ENCODE measurements around the gene CYP11A1. TPM values are rescaled to one million over a fixed set of nuclear protein-coding genes. Genes with fewer than 3 reads are reported as not detected.

CYP11A1 gene
- not detected for total RNA-seq

- Mint-ChIP-seq H3K4me1 (peaks cover 4% of the 10 kb centered on the region), H3K4me3 (peak within 1 kb of the TSS; percentile 46), H3K27me3 (peaks cover 61% of the 10 kb centered on the region), H3K9me3 (no peaks in the 10 kb centered on the region), H3K27ac (no peak within 1 kb of the TSS), H3K36me3 (no peaks in the 10 kb centered on the region)
- POLR2A ChIA-PET, result no interaction called here
- DNase-seq (no peak), ATAC-seq (ENCODE audit: low read depth) (no peak)
These were observed at the start of gene CYP11A1 for GRCh38 chr15:74367296-74367854. TSS of gene CYP11A1 (minus strand) at chr15:74367646. CDS start at chr15:74367585, 61 bp downstream.

DNA sequence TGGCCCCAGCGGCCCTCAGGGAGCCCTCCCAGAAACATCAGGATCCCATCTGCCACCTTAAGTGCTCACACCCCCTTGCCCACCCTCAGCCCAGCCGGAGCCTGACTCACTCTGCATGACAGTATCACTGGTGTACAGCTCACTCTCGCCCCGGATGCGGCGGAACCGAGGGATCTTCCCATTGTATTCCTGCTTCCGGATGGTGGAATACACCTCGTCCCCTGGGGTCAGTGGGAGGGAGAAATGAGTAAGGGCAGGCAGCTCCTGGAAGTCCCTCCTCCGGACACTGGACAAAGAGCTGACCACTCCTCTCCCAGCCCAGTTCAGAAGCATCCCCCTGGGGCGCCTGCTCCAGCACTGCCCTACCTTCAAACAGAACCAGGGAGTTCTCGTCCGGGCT, 49.8 kb upstream of the CYP11A1 start:
- H3K9me3 Mint-ChIP-seq, result no peaks in the 10 kb centered on the region
- H3K4me1 Mint-ChIP-seq, result peaks cover 43% of the 10 kb centered on the region
- DNase-seq (no peak), ATAC-seq (ENCODE audit: low read depth) (no peak)
- H3K4me3 Mint-ChIP-seq, result no peak overlapping the region
- no peaks in the 10 kb centered on the region for H3K27me3 Mint-ChIP-seq
- peak overlapping the region; percentile 71 for H3K27ac Mint-ChIP-seq
- H3K36me3 Mint-ChIP-seq, result peaks cover 15% of the 10 kb centered on the region
- POLR2A ChIA-PET, result no interaction called here

- DNase-seq (no peak), ATAC-seq (ENCODE audit: low read depth) (no peak)
- Mint-ChIP-seq H3K9me3 (no peaks in the 10 kb centered on the region), H3K4me1 (peaks cover 40% of the 10 kb centered on the region), H3K36me3 (peaks cover 17% of the 10 kb centered on the region), H3K4me3 (peak overlapping the region; percentile 11), H3K27me3 (no peaks in the 10 kb centered on the region), H3K27ac (peak overlapping the region; percentile 80)
- POLR2A ChIA-PET, result no interaction called here
These were observed 48.8 kb upstream of the CYP11A1 start for GRCh38 chr15:74415966-74416916.

- ATAC-seq (ENCODE audit: low read depth) (peak; percentile 78), DNase-seq (no peak)
- POLR2A ChIA-PET, result no interaction called here
- Mint-ChIP-seq H3K27ac (peak overlapping the region; percentile 80), H3K36me3 (peaks cover 21% of the 10 kb centered on the region), H3K4me3 (peak overlapping the region; percentile 44), H3K9me3 (no peaks in the 10 kb centered on the region), H3K4me1 (peaks cover 33% of the 10 kb centered on the region), H3K27me3 (no peaks in the 10 kb centered on the region)
These were observed 47.3 kb upstream of the CYP11A1 start for GRCh38 chr15:74414603-74415338.

GRCh38 chr15:74414081-74414580, 46.7 kb upstream of the CYP11A1 start:
- H3K4me1 Mint-ChIP-seq, result peaks cover 28% of the 10 kb centered on the region
- POLR2A ChIA-PET, result interaction anchor here (1.0 kb wide), 1 partner anchor 15 kb away, joined by 3 read pairs; no protein-coding TSS in a partner anchor
- peak overlapping the region; percentile 80 for H3K27ac Mint-ChIP-seq
- no peak overlapping the region for H3K4me3 Mint-ChIP-seq
- DNase-seq (no peak), ATAC-seq (ENCODE audit: low read depth) (no peak)
- H3K27me3 Mint-ChIP-seq, result no peaks in the 10 kb centered on the region
- H3K9me3 Mint-ChIP-seq, result no peaks in the 10 kb centered on the region
- H3K36me3 Mint-ChIP-seq, result peaks cover 21% of the 10 kb centered on the region

DNA sequence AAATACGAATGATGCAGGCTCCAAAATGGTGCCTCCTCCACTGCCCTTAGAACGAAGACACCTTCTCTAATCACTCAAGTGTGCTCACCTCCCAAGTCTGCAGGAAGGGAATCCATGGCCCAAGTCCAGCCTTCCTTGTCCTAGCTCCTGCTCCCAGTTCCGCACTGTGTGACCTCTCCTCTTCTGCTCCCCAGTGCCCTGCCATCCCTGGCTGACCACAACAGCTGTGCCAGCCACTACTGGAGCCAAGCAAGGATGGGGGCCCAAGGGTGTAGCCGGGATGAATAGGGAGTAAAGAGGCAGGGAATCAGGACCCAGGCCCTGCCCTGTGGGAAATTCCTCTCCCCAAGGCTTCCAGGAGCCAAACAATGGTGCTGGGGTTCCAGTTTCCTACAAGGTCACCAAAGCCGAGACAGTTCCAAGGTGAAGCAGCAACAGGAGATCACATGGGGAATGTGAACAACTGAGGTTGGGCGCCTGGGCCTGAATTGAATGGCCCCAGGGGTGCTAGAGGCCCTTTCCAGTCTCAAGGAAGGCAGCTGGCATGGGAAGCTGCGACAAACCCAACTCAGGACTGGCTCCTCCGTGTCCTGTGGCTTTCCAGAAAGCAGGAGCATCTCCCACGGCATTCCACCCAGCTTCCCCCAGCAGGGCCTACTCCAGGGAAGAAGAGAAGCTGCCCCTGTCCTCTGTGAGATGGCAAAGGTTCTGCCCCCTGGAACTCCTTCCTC, 46.1 kb upstream of the CYP11A1 start:
- POLR2A ChIA-PET, result interaction anchor here (1.0 kb wide), 1 partner anchor 16 kb away, joined by 3 read pairs; no protein-coding TSS in a partner anchor
- ATAC-seq (ENCODE audit: low read depth) (no peak), DNase-seq (no peak)
- peaks cover 25% of the 10 kb centered on the region for H3K4me1 Mint-ChIP-seq
- H3K36me3 Mint-ChIP-seq, result peaks cover 24% of the 10 kb centered on the region
- H3K27me3 Mint-ChIP-seq, result no peaks in the 10 kb centered on the region
- no peaks in the 10 kb centered on the region for H3K9me3 Mint-ChIP-seq
- peak overlapping the region; percentile 31 for H3K27ac Mint-ChIP-seq
- H3K4me3 Mint-ChIP-seq, result no peak overlapping the region

- H3K36me3 Mint-ChIP-seq, result peaks cover 26% of the 10 kb centered on the region
- H3K4me1 Mint-ChIP-seq, result peaks cover 29% of the 10 kb centered on the region
- POLR2A ChIA-PET, result interaction anchor here (1.4 to 1.6 kb wide), 2 partner anchors 11 to 22 kb away, joined by 3 to 5 read pairs; partner anchors contain the start of gene SEMA7A
- H3K27me3 Mint-ChIP-seq, result no peaks in the 10 kb centered on the region
- DNase-seq, result no peak
- no peak overlapping the region for H3K4me3 Mint-ChIP-seq
- no peaks in the 10 kb centered on the region for H3K9me3 Mint-ChIP-seq
- no peak overlapping the region for H3K27ac Mint-ChIP-seq
- no peak for ATAC-seq (ENCODE audit: low read depth)
These were observed 44.7 kb upstream of the CYP11A1 start for GRCh38 chr15:74412159-74412558.

DNA sequence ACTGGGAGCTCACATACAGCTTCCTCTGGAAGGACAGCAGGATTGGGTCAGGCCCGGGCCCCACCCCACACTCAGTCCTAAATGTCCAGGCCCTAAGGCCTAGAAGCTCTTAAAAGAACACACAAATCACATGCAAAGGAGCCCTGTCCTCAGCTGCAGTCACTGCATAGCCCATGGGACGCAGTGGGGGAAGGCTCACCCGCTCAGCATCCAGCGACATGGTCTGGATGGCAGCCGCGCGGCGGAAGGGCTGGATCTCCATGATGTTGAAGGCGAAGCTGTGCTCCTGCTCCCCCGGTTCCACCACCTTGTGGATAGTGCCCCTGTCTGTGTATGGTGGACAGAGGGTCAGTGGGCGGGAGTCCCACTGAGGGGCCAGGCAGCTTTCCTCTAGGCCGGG, 44.2 kb upstream of the CYP11A1 start:
- Mint-ChIP-seq H3K4me1 (peaks cover 29% of the 10 kb centered on the region), H3K27me3 (no peaks in the 10 kb centered on the region), H3K36me3 (peaks cover 26% of the 10 kb centered on the region), H3K27ac (no peak overlapping the region), H3K4me3 (no peak overlapping the region), H3K9me3 (no peaks in the 10 kb centered on the region)
- ATAC-seq (ENCODE audit: low read depth) (no peak), DNase-seq (no peak)
- POLR2A ChIA-PET, result interaction anchor here (1.4 to 1.6 kb wide), 2 partner anchors 10 to 22 kb away, joined by 3 to 5 read pairs; partner anchors contain the start of gene SEMA7A

- Mint-ChIP-seq H3K9me3 (no peaks in the 10 kb centered on the region), H3K36me3 (peaks cover 21% of the 10 kb centered on the region), H3K4me3 (no peak overlapping the region), H3K27ac (no peak overlapping the region), H3K4me1 (peaks cover 24% of the 10 kb centered on the region), H3K27me3 (no peaks in the 10 kb centered on the region)
- ATAC-seq (ENCODE audit: low read depth) (no peak), DNase-seq (no peak)
- POLR2A ChIA-PET, result interaction anchor here (0.9 to 1.4 kb wide), 2 partner anchors 10 to 25 kb away, joined by 3 to 4 read pairs; no protein-coding TSS in a partner anchor
These were observed 43.1 kb upstream of the CYP11A1 start for GRCh38 chr15:74410502-74410901.

- POLR2A ChIA-PET, result interaction anchor here (0.6 to 1.5 kb wide), 5 partner anchors 19 to 350 kb away, joined by 3 read pairs; no protein-coding TSS in a partner anchor
- Mint-ChIP-seq H3K27me3 (no peaks in the 10 kb centered on the region), H3K36me3 (peaks cover 19% of the 10 kb centered on the region), H3K4me3 (no peak overlapping the region), H3K9me3 (no peaks in the 10 kb centered on the region), H3K4me1 (peaks cover 14% of the 10 kb centered on the region), H3K27ac (no peak overlapping the region)
- ATAC-seq (ENCODE audit: low read depth) (no peak), DNase-seq (no peak)
These were observed 41.8 kb upstream of the CYP11A1 start for GRCh38 chr15:74409225-74409624.

DNA sequence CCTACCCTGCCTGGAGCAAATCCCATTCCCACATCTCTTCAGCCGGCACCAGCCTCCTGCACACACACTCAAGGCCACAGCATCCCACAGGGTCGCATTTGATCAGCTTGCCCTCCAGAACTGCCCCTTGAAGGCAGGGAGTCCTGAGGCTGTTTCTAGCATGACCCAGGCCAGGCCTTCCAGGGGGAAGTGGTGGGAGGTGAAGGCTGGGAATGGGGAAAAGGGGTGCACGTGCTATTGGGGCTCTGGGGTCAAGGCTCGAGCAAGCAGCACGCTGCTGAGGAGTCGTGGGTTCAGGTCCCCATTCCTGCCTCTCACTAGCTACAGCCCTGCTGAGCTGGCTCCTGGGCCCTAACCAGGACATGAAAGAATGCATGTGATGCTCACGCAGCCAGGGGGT, 41.4 kb upstream of the CYP11A1 start:
- Mint-ChIP-seq H3K4me3 (no peak overlapping the region), H3K27me3 (no peaks in the 10 kb centered on the region), H3K27ac (peak overlapping the region; percentile 56), H3K4me1 (peaks cover 14% of the 10 kb centered on the region), H3K9me3 (no peaks in the 10 kb centered on the region), H3K36me3 (peaks cover 16% of the 10 kb centered on the region)
- ATAC-seq (ENCODE audit: low read depth), result no peak
- POLR2A ChIA-PET, result interaction anchor here (0.6 to 1.5 kb wide), 5 partner anchors 20 to 351 kb away, joined by 3 read pairs; no protein-coding TSS in a partner anchor
- DNase-seq, result no peak

GRCh38 chr15:74408385-74408784, 40.9 kb upstream of the CYP11A1 start:
- H3K9me3 Mint-ChIP-seq, result no peaks in the 10 kb centered on the region
- no peak overlapping the region for H3K4me3 Mint-ChIP-seq
- H3K27me3 Mint-ChIP-seq, result no peaks in the 10 kb centered on the region
- peaks cover 16% of the 10 kb centered on the region for H3K36me3 Mint-ChIP-seq
- ATAC-seq (ENCODE audit: low read depth) (no peak), DNase-seq (no peak)
- peaks cover 19% of the 10 kb centered on the region for H3K4me1 Mint-ChIP-seq
- H3K27ac Mint-ChIP-seq, result peak overlapping the region; percentile 56
- POLR2A ChIA-PET, result interaction anchor here (2.1 kb wide), 1 partner anchor 24 kb away, joined by 7 read pairs; no protein-coding TSS in a partner anchor

Data from activated naive CD8-positive, alpha-beta T cell treated with anti-CD3 and anti-CD28 coated beads, Interleukin-2, amount 10 ng/mL, durations not matched to agents 7 days and 5 days (primary cell).